LoVo (cell line): ENCODE measurements around the gene DYRK1A.

Experiments
- DNase-seq: peaks from one replicate; pipeline ENCODE4 v3.0.0-alpha.2; 2016; ENCODE audit warnings: low spot score

DYRK1A gene

GRCh38 chr21:37450445-37450941 is 83.9 kb downstream of the DYRK1A start:
- no peak for DNase-seq

- DNase-seq: no peak
These were observed 84.9 kb downstream of the DYRK1A start for GRCh38 chr21:37451446-37451845.

- no peak for DNase-seq
These were observed 85.7 kb downstream of the DYRK1A start for GRCh38 chr21:37452227-37452626.

- no peak for DNase-seq
These were observed 86.8 kb downstream of the DYRK1A start for GRCh38 chr21:37453350-37453749.

GRCh38 chr21:37454869-37455503 is 88.4 kb downstream of the DYRK1A start:
- no peak for DNase-seq

GRCh38 chr21:37455504-37455911 is 88.9 kb downstream of the DYRK1A start:
- no peak for DNase-seq

- DNase-seq: no peak
These were observed 92.2 kb downstream of the DYRK1A start for GRCh38 chr21:37458669-37459276.

DNA sequence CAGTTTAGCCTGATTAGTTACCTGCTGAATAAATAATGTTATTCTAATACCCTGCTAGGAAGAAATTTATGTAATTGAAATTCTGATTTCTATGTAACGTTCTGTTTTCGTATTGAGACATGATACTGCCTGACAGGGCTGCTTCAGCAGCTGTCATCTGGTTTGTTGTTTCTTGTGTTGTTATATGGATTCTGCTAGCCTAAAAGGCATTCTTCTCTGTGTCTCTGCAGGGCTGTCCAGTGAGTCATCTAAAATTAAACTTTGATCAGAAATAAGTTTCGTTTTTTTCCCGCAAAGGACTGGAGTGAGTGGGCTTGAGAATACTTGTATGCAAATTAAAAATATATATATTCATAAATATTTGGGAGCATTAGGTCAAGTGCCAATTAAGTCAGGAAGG is 93.0 kb downstream of the DYRK1A start:
- DNase-seq: no peak

DNA sequence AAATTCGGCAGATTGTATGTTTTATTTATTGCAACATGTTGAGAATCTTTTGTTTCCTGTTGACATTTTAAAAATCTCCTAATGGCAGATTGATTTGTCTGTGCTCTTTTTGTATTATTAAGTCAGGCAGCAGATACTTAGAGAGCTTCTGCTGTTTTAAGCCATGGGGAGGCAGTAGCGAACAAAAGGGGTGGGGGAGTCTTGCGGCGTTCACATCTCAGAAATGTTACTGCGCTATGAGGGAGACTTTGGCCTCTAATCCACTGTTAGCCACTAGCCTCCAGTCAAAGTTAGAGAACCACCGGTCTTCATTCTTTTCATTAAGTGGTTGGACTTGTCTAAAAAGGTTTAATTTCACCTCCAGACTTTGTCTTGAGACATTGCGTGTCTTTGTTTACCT is 93.6 kb downstream of the DYRK1A start:
- no peak for DNase-seq

GRCh38 chr21:37461479-37461878 is 94.9 kb downstream of the DYRK1A start:
- DNase-seq: no peak

DNA sequence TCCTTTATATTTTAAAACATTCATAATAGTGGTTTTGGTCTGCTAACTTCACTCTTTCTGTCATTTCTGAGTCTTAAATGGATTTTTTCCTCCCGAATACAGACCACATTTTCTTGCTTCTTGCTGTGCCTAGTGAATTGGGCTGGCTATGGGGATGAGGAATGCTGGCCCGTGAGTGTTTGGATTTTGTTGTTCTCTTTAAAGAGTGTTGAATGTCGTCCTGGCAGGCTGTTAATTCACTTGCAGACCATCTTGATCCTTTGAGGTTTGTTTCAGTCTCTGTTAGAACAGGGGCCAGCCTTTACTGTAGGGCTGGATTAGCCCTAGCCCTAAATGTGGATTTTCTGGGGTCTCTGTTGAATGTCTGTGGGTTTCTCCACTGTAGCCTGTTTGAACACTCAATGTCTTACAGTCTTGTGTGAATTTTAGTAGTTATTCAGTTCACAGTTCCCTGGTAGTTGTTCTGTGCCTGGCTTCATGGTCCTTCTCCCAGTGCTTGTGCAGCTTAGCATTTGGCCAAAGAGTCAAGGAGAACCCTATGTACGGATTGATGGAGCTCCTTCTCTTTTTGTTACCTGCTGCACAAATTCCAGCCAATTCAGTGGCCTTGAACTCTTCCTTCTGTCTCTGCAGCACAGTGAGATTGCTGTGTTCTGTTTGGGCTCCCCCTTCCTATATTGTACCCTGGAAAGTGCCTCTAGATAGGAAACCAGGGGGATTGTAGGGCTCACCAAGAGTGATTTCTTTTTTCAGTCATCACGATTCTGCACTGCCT is 95.7 kb downstream of the DYRK1A start:
- DNase-seq: no peak

DNA sequence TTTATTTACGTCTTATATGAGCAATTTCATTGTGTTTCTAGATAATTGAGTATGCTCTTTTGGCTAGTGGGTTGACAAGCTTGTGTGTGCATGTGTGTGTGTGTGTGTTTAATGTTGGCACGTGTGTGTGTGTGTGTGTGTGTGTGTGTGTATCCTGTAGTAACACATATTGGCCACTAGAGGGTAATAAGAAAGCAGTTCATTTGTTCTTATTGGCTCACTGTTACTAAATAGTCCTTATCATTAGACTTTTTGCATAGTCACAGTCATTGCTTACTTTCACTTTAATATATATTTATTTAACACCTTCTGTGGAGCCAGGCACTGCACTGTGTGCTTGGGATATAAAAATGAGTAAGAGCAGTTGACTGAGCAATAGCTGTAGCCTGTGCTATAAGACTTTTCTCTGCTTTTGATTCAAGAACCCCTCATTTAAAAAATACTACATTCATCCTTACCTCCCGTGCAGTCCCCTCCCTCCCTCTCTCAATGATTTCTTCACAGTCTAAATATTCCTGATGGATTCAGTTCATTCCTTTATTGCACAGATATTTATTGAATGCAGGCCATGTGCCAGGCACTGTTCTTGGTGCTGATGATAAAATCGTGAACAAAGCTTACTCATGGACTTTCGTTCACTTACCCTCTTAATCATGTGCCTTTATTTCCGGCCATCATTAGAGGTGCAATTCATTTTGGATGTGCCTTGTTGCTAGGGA is 96.7 kb downstream of the DYRK1A start:
- peak; percentile 35 for DNase-seq

GRCh38 chr21:37467082-37467481 is 100.5 kb downstream of the DYRK1A start:
- no peak for DNase-seq

DNA sequence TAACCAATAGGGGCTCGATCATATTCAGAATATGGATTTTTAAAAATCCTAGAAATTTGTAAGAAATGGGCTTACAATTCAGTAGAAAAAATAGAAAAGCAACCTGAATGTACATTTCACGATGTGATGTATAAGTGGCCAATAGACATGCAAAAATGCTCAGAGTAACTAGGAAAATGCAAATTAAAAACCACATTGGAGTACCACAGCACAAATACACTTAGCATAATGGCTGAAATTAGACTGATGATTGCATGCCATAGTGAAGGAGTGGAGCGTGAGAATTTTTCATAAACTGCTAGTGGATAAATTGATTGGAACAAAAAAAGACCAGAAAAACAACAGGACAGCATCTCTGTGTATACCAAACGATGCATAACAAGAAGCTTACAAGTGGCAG is 102.3 kb downstream of the DYRK1A start:
- DNase-seq: no peak

DNA sequence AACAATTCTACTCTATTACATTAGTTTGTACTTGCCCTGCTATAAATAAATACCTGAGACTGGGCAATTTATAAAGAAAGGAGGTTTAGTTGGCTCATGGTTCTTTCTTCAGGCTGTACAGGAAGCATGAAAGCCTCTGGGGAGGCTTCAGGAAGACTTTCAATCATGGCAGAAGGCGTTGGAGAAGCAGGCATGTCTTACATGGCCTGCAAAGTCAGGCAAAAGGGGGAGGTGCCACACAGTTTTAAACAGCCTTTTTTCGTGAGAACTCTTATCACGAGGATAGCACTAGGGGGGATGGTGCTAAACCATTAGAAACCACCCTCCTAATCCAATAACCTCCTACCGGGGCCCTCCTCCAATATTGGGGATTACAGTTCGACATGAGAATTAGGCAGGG is 102.9 kb downstream of the DYRK1A start:
- DNase-seq: no peak

GRCh38 chr21:37472581-37472980 is 106.0 kb downstream of the DYRK1A start:
- DNase-seq: no peak

DNA sequence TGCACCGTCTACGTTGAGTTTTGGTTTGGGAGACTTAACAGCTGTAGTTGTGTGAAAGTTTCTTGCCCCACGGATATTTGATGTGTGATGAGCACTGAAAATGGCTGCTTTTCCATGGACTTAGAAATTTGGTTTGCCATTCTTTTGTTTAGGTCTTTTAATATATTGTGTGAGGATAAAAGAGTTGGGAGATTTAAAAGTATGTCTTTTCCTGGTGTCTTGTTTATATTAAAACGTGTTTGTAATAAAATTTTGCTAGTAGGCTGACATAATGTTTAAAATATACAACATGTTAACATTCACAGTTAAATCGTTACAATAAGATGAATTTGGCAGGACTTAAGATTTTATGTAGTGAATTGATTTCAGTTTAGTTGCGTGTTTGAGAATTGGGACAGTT is 106.9 kb downstream of the DYRK1A start:
- DNase-seq: no peak

GRCh38 chr21:37474342-37474741 is 107.8 kb downstream of the DYRK1A start:
- no peak for DNase-seq

DNA sequence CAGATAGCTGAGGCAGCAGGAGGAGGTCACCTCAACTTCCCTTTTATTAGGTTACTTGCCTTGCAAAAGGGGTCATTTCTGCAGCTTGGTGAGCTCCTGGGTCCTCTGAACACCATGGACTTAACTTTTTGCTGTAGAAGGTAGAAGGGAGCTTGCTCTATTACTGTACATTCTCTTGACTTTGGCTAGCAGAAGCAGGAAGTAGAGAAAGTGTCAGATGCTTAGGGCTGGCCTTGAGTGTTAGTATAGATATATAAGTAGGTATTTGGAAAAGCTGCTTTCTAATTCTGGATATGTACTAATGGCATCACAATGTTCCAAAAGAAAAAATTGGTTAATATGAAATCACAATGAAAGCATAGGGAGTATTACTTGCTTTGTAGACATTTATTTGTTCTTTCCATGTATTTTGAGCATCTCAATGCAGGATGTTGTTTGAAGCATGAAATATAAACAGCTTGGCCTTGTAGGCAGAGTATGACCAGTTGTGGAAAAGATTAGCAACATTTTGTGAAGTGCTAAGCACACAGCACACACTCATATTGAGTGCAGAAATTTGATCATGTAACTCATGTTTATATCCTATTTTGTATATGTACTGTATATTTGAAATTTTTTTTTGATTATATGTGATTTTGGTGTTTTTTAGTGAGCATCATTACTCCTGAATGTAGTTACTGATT is 108.8 kb downstream of the DYRK1A start:
- DNase-seq: no peak

GRCh38 chr21:37478794-37479193 is 112.2 kb downstream of the DYRK1A start:
- DNase-seq: peak; percentile 2

- no peak for DNase-seq
These were observed 117.2 kb downstream of the DYRK1A start for GRCh38 chr21:37483776-37484175.
